Endothelial cell (in vitro differentiated cells): ENCODE results near the gene INPP5B. TPM values are rescaled to one million over a fixed set of nuclear protein-coding genes. Genes with fewer than 3 reads are reported as not detected.

Source experiments
- DNase-seq: peaks from one replicate; pipeline ENCODE4 v3.0.0; 2021; ENCODE audit warnings: low spot score
- H3K27ac Mint-ChIP-seq: one replicate; pipeline ENCODE4 v1.8.0; 2021; ENCODE audit warnings: mixed read lengths, inconsistent platforms; ENCODE audit not compliant: unreplicated experiment
- H3K27me3 Mint-ChIP-seq: one replicate; pipeline ENCODE4 v1.8.0; 2021; ENCODE audit warnings: mild to moderate bottlenecking, moderate library complexity, mixed read lengths, inconsistent platforms; ENCODE audit not compliant: unreplicated experiment
- H3K36me3 Mint-ChIP-seq: one replicate; pipeline ENCODE4 v1.8.0; 2021; ENCODE audit warnings: mild to moderate bottlenecking, low read depth, mixed read lengths, inconsistent platforms; ENCODE audit not compliant: unreplicated experiment
- H3K4me1 Mint-ChIP-seq: one replicate; pipeline ENCODE4 v1.8.0; 2021; ENCODE audit warnings: mild to moderate bottlenecking, mixed read lengths, inconsistent platforms; ENCODE audit not compliant: unreplicated experiment
- H3K4me3 Mint-ChIP-seq: one replicate; pipeline ENCODE4 v1.8.0; 2021; ENCODE audit warnings: mild to moderate bottlenecking, mixed read lengths, inconsistent platforms; ENCODE audit not compliant: unreplicated experiment
- H3K9me3 Mint-ChIP-seq: one replicate; pipeline ENCODE4 v1.8.0; 2021; ENCODE audit warnings: mixed read lengths, inconsistent platforms; ENCODE audit not compliant: unreplicated experiment
- total RNA-seq: library from RNA; stranded (reverse); fragmentation: NEBNext Ultra II Directional; extraction: Animal tissue kit (Norgen Biotek cat#: 25700); gene quantifications from one replicate; pipeline ENCODE4 v1.2.1, GENCODE V29; 2021; ENCODE audit not compliant: unreplicated experiment
- TF ChIP-seq, protein P1 (sequence below): fragments of 200-600 bp; sonication (generic); IDR thresholded peaks from one replicate; pipeline ENCODE4 v1.5.0; 2021; ENCODE audit warnings: antibody characterized with exemption; ENCODE audit not compliant: unreplicated experiment

Gene INPP5B
- total RNA-seq, 1 donor from 2014 or later: 18.4 TPM

DNA sequence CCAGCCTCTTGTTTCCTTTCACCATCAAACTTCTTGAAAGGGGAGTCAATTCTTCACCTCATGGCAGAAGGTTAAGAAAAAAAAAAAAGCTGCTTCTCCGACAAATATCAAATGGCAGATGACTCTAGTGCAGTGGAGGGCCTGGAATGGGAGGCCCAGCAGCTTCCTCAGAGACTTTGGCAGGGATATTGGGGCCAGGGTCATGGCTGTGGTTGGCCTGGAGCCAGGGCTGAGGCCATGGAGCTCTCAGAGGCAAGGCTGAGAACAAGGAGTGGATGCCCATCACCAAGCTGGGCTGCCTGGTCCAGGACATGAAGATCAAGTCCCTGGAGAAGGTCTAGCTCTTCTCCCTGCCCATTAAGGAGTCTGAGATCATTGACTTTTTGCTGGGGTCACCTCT lies 106.1 kb downstream of the INPP5B start:
- Mint-ChIP-seq H3K4me1 (peaks cover 12% of the 10 kb centered on the region), H3K27me3 (peaks cover 1% of the 10 kb centered on the region), H3K27ac (no peak overlapping the region), H3K4me3 (no peak overlapping the region), H3K36me3 (peaks cover 12% of the 10 kb centered on the region), H3K9me3 (no peaks in the 10 kb centered on the region)
- TF ChIP-seq, protein P1, sequence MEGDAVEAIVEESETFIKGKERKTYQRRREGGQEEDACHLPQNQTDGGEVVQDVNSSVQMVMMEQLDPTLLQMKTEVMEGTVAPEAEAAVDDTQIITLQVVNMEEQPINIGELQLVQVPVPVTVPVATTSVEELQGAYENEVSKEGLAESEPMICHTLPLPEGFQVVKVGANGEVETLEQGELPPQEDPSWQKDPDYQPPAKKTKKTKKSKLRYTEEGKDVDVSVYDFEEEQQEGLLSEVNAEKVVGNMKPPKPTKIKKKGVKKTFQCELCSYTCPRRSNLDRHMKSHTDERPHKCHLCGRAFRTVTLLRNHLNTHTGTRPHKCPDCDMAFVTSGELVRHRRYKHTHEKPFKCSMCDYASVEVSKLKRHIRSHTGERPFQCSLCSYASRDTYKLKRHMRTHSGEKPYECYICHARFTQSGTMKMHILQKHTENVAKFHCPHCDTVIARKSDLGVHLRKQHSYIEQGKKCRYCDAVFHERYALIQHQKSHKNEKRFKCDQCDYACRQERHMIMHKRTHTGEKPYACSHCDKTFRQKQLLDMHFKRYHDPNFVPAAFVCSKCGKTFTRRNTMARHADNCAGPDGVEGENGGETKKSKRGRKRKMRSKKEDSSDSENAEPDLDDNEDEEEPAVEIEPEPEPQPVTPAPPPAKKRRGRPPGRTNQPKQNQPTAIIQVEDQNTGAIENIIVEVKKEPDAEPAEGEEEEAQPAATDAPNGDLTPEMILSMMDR: no peak
- DNase-seq: no peak

GRCh38 chr1:37839676-37840075 lies 107.2 kb downstream of the INPP5B start:
- H3K27me3 Mint-ChIP-seq: peaks cover under 1% of the 10 kb centered on the region
- TF ChIP-seq, protein P1: no peak
- H3K9me3 Mint-ChIP-seq: no peaks in the 10 kb centered on the region

GRCh38 chr1:37836788-37837187 lies 110.1 kb downstream of the INPP5B start:
- H3K9me3 Mint-ChIP-seq: no peaks in the 10 kb centered on the region
- no peaks in the 10 kb centered on the region for H3K4me1 Mint-ChIP-seq
- no peak overlapping the region for H3K4me3 Mint-ChIP-seq
- DNase-seq: no peak
- H3K27ac Mint-ChIP-seq: no peak overlapping the region
- H3K27me3 Mint-ChIP-seq: peaks cover 3% of the 10 kb centered on the region
- peaks cover 29% of the 10 kb centered on the region for H3K36me3 Mint-ChIP-seq
- TF ChIP-seq, protein P1: no peak

More at GRCh38 chr1:37839676-37840075, 107.2 kb downstream of the INPP5B start:
- Mint-ChIP-seq H3K27ac (no peak overlapping the region), H3K36me3 (peaks cover 15% of the 10 kb centered on the region), H3K4me1 (peaks cover 11% of the 10 kb centered on the region), H3K4me3 (no peak overlapping the region)
- DNase-seq: no peak

DNA sequence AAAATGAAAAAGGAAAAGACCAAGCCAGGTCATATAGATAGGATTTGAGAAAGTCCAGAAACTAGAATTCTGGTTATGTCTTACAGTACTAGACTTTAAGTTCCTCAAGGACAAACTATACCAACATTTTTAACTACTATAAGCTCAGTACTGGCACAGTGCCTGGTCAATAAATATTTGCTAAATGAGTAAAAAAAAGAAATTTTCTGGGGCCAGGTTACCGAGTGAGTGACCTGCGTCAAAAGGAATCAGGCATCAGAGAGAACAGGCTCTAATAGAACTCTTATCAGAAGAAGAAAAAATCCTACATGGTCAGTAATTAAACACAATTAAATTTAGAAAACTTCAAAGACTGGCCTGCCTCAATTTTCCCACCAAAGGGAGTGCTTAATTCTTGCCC lies 115.0 kb downstream of the INPP5B start:
- H3K4me3 Mint-ChIP-seq: no peak overlapping the region
- TF ChIP-seq, protein P1: no peak
- DNase-seq: no peak
- peaks cover 3% of the 10 kb centered on the region for H3K27me3 Mint-ChIP-seq
- H3K9me3 Mint-ChIP-seq: no peaks in the 10 kb centered on the region
- no peak overlapping the region for H3K27ac Mint-ChIP-seq
- H3K4me1 Mint-ChIP-seq: no peaks in the 10 kb centered on the region
- peaks cover 21% of the 10 kb centered on the region for H3K36me3 Mint-ChIP-seq

DNA sequence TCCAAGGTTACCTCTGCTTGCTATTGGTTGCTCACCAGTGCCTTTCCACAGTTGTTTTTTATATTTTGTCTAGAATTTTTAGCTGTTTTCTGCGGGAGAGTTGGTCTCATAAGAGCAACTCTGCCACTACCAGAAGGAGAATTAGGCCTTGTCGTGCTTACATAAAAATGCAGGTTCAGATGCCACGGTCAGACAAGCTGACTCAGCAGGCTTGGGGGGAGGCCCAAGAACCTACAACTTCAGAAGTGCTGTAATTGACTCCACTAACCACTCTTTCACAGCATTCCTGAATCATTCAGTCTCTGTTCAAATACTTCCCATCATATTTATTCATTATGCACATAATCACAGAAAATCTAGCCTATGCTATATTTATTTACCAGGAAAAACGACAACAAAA lies 115.7 kb downstream of the INPP5B start:
- no peak for DNase-seq

More for the DNA sequence above, 115.7 kb downstream of the INPP5B start:
- Mint-ChIP-seq H3K9me3 (no peaks in the 10 kb centered on the region), H3K27me3 (peaks cover 3% of the 10 kb centered on the region), H3K36me3 (peaks cover 21% of the 10 kb centered on the region), H3K4me1 (no peaks in the 10 kb centered on the region), H3K4me3 (no peak overlapping the region), H3K27ac (no peak overlapping the region)
- TF ChIP-seq, protein P1: no peak
